PFSK-1 (cell line): ENCODE results near the gene EIF3A.

ENCODE experiments used
- POLR2AphosphoS5 ChIP-seq: IDR thresholded peaks from 2 replicates; pipeline ENCODE4 v1.6.1; 2012; ENCODE audit warnings: low read depth, mild to moderate bottlenecking, control low read depth, low read length, moderate library complexity
- REST ChIP-seq, 2 experiments: IDR thresholded peaks; 2 replicates each; pipeline versions ENCODE4 v1.6.1 to v1.8.0; 2011 to 2012; ENCODE audit warnings: low read depth in 2 of 2, low read length in 2 of 2, control low read depth in 1 of 2, inconsistent platforms in 1 of 2, mild to moderate bottlenecking in 1 of 2, moderate library complexity in 1 of 2; ENCODE audit not compliant: insufficient read depth in 1 of 2
- SIN3A ChIP-seq: IDR thresholded peaks from 2 replicates; pipeline ENCODE4 v1.6.1; 2012; ENCODE audit warnings: mild to moderate bottlenecking, low read length, moderate library complexity, borderline replicate concordance; ENCODE audit not compliant: insufficient read depth
- TAF1 ChIP-seq: IDR thresholded peaks from 2 replicates; pipeline ENCODE4 v1.6.1; 2012; ENCODE audit warnings: low read length, control low read depth, borderline replicate concordance; ENCODE audit not compliant: insufficient read depth

DNA sequence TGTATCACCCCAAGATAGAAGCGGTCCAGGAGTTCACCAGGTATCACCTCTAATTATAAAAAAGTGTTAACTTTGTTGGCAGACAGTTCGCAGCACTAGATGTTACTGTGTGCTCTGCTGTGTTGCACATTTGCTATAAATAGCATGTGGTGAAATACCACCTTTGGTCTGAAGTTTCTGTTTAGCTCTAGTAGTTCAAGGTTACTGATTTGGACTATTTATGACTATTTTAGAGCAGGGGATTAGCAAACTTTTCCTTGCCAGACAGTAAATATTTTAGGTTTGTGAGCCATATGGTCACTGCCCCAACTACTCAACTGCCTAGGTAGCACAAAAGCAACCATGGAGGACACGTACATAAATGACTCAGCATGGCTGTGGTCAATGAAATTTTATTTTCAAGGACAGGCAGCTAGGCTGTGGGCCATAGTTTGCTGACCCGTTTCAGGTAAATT, 39.8 kb upstream of the EIF3A start:
- no peak for TF ChIP-seq REST (IDR thresholded peaks at IDR 0.05; ENCODE audit: insufficient read depth in 1 of 2, low read depth in 2 of 2, low read length in 2 of 2)
- no peak for TF ChIP-seq SIN3A
- no peak for TF ChIP-seq POLR2AphosphoS5
- TF ChIP-seq TAF1: no peak
